K562 (cell line): Measurements from ENCODE around the gene KRTAP10-12. TPM values are rescaled to one million over a fixed set of nuclear protein-coding genes. Genes with fewer than 3 reads are reported as not detected.

Experiments used
- ATAC-seq: fragments of 200-7000 bp; cut with Tn5 transposase; 3 replicates; pipeline ENCODE4 v1.9.1; 2020; ENCODE audit warnings: moderate library complexity
- BruUV-seq: library from RNA; stranded (reverse); fragments of 400-500 nt; replicated peaks from 2 replicates; lab custom pipeline; 2021; lab: Mats Ljungman, UMichigan
- CTCF ChIA-PET: fragments of 300-600 bp; formaldehyde crosslinking; extraction: SDS; loops from one replicate; lab custom pipeline; 2021; ENCODE audit warnings: low intra/inter-chr PET ratio; lab: Yijun Ruan, JAX
- POLR2A ChIA-PET: fragments of 300-600, 350-650 bp; sonication (Branson Sonifier 250); formaldehyde crosslinking; extraction: SDS; loops from one replicate; lab custom pipeline; 2021; ENCODE audit warnings: antibody characterized with exemption, inconsistent platforms; lab: Yijun Ruan, JAX
- DNase-seq, 4 experiments: peaks; one replicate each; pipeline versions ENCODE4 v3.0.0 to v3.0.0-alpha.2; 2011 to 2018; ENCODE audit warnings: low spot score in 3 of 4, mixed read lengths in 3 of 4; ENCODE audit errors: extremely low read depth in 1 of 4
- FAIRE-seq: peaks from 2 replicates; lab custom pipeline; 2011; peaks lifted over from hg19 to GRCh38; lab: Jason Lieb, UNC
- H2AFZ ChIP-seq: 2 replicates; pipeline ENCODE4 v1.6.0; 2011; ENCODE audit warnings: low read depth, low read length, control low read depth, inconsistent platforms
- H3K27ac ChIP-seq: fragments of 200-600 bp; 3 replicates; pipeline ENCODE4 v1.8.0; 2011; ENCODE audit warnings: low read depth, mild to moderate bottlenecking, control low read depth, inconsistent platforms, low read length, moderate library complexity, mixed read lengths; ENCODE audit errors: extremely low read depth
- H3K27me3 ChIP-seq, 2 experiments: fragments of 300-600 bp in 1 of 2; 2 replicates in 1 of 2; 3 replicates in 1 of 2; pipeline versions ENCODE4 v1.6.0 to v1.8.0; 2011; ENCODE audit warnings: inconsistent platforms in 2 of 2, low read length in 2 of 2, mild to moderate bottlenecking in 1 of 2, mixed read lengths in 1 of 2, moderate library complexity in 1 of 2; ENCODE audit not compliant: control insufficient read depth in 2 of 2, insufficient read depth in 2 of 2
- H3K36me3 ChIP-seq: fragments of 300-600 bp; 3 replicates; pipeline ENCODE4 v1.8.0; 2011; ENCODE audit warnings: mild to moderate bottlenecking, low read length, inconsistent platforms; ENCODE audit not compliant: control insufficient read depth, insufficient read depth
- H3K4me1 ChIP-seq, 2 experiments: fragments of 200-600 bp in 1 of 2; replicated peaks in 1 of 2; 2 replicates in 1 of 2; 3 replicates in 1 of 2; pipeline versions ENCODE4 v1.5.1 to v1.8.0; 2011; ENCODE audit warnings: inconsistent platforms in 2 of 2, low read length in 2 of 2, mild to moderate bottlenecking in 1 of 2, mixed read lengths in 1 of 2, moderate library complexity in 1 of 2; ENCODE audit not compliant: control insufficient read depth in 2 of 2, insufficient read depth in 2 of 2
- H3K4me2 ChIP-seq: 2 replicates; pipeline ENCODE4 v1.6.1; 2011; ENCODE audit warnings: low read length, control low read depth, inconsistent platforms, mixed read lengths; ENCODE audit not compliant: insufficient read depth
- H3K4me3 ChIP-seq: fragments of 200-600 bp; sonication (generic), shearing (Covaris generic); 2 replicates; pipeline ENCODE4 v1.5.1; 2016; ENCODE audit warnings: control low read depth, inconsistent platforms
- H3K79me2 ChIP-seq: fragments of 200-600 bp; 3 replicates; pipeline ENCODE4 v1.8.0; 2011; ENCODE audit warnings: low read length, inconsistent platforms; ENCODE audit not compliant: control insufficient read depth, insufficient read depth
- H3K9ac ChIP-seq, 2 experiments: 2 replicates each; pipeline versions ENCODE4 v1.6.0 to v1.6.1; 2011; ENCODE audit warnings: low read depth in 2 of 2, low read length in 2 of 2, control low read depth in 1 of 2, inconsistent platforms in 1 of 2, mild to moderate bottlenecking in 1 of 2, mixed read lengths in 1 of 2; ENCODE audit not compliant: insufficient read depth in 1 of 2
- H3K9me1 ChIP-seq: one replicate; pipeline ENCODE4 v1.6.0; 2011; ENCODE audit warnings: inconsistent platforms, mild to moderate bottlenecking, low read length, moderate library complexity; ENCODE audit not compliant: control insufficient read depth, insufficient read depth
- H3K9me3 ChIP-seq: replicated peaks from 2 replicates; pipeline ENCODE4 v1.5.1; 2011; ENCODE audit warnings: low read depth, low read length, inconsistent platforms; ENCODE audit not compliant: control insufficient read depth, insufficient read depth
- H4K20me1 ChIP-seq: replicated peaks from 2 replicates; pipeline ENCODE4 v1.6.1; 2011; ENCODE audit warnings: low read length, inconsistent platforms, mixed read lengths; ENCODE audit not compliant: control insufficient read depth, insufficient read depth
- BACH1 ChIP-seq: fragments of 200-800 bp; sonication (Bioruptor generic); IDR thresholded peaks from 2 replicates; pipeline ENCODE4 v1.6.1; 2016; ENCODE audit warnings: missing genetic modification characterization, missing compliant biosample characterization
- C11orf30 ChIP-seq: fragments of 450-650 bp; IDR thresholded peaks from 2 replicates; pipeline ENCODE4 v1.6.1; 2016; ENCODE audit warnings: low read depth, mild to moderate bottlenecking
- CHD1 ChIP-seq: fragments of 200-600 bp; sonication (generic); IDR thresholded peaks from one replicate; pipeline ENCODE4 v1.6.1; 2012; ENCODE audit warnings: mild to moderate bottlenecking, moderate library complexity, low read length, inconsistent platforms
- DPF2 ChIP-seq: fragments of 450-650 bp; IDR thresholded peaks from 2 replicates; pipeline ENCODE4 v1.6.1; 2016
- E2F3 ChIP-seq: fragments of 250-450 bp; sonication (Bioruptor Pico); IDR thresholded peaks from 2 replicates; pipeline ENCODE4 v1.4.0; 2020; ENCODE audit warnings: mild to moderate bottlenecking
- ESRRA ChIP-seq: fragments of 450-650 bp; IDR thresholded peaks from 2 replicates; pipeline ENCODE4 v1.6.1; 2014; ENCODE audit warnings: low read depth, mild to moderate bottlenecking, moderate library complexity, borderline replicate concordance
- ETV1 ChIP-seq: fragments of 450-650 bp; conservative IDR thresholded peaks from 2 replicates; pipeline ENCODE4 v1.6.1; 2016; ENCODE audit warnings: missing genetic modification characterization, control low read depth, low read depth, missing compliant biosample characterization
- HNRNPH1 ChIP-seq: fragments of 200-400 bp; formaldehyde crosslinking; optimal IDR thresholded peaks from 2 replicates; pipeline ENCODE3; 2017; ENCODE audit warnings: low read depth, mild to moderate bottlenecking, low read length, moderate library complexity
- MAFF ChIP-seq: IDR thresholded peaks from 2 replicates; pipeline ENCODE4 v1.6.1; 2012; ENCODE audit warnings: low read length, improper control_type of control experiment
- MAFG ChIP-seq: fragments of 450-650 bp; conservative IDR thresholded peaks from 2 replicates; pipeline ENCODE4 v1.6.1; 2016; ENCODE audit warnings: missing genetic modification characterization, missing compliant biosample characterization
- MAFK ChIP-seq: IDR thresholded peaks from 2 replicates; pipeline ENCODE4 v1.6.1; 2011; ENCODE audit warnings: low read length, improper control_type of control experiment
- MCM7 ChIP-seq, 2 experiments: fragments of 450-650 bp; IDR thresholded peaks; 2 replicates each; pipeline ENCODE4 v1.6.1; 2016 to 2018
- MLLT1 ChIP-seq, 2 experiments: fragments of 450-650 bp; IDR thresholded peaks; 2 replicates each; pipeline ENCODE4 v1.6.1; 2016
- NFE2 ChIP-seq: IDR thresholded peaks from 2 replicates; pipeline ENCODE4 v1.6.1; 2014; ENCODE audit warnings: antibody characterized with exemption, low read depth
- TCF3 ChIP-seq: sonication (generic); formaldehyde crosslinking; IDR thresholded peaks from 2 replicates; pipeline ENCODE4 v1.4.0; 2020; ENCODE audit warnings: mild to moderate bottlenecking, missing genetic modification reagents
- YY1 ChIP-seq, 3 experiments: IDR thresholded peaks; 2 replicates each; pipeline ENCODE4 v1.6.1; 2011; ENCODE audit warnings: low read length in 2 of 3, mild to moderate bottlenecking in 2 of 3, moderate library complexity in 2 of 3, borderline replicate concordance in 1 of 3, control low read depth in 1 of 3, low read depth in 1 of 3; ENCODE audit not compliant: insufficient read depth in 3 of 3, insufficient replicate concordance in 2 of 3, control insufficient read depth in 1 of 3, insufficient read length in 1 of 3; ENCODE audit errors: extremely low read depth in 1 of 3
- ZNF232 ChIP-seq: sonication (generic); formaldehyde crosslinking; IDR thresholded peaks from 2 replicates; pipeline ENCODE4 v1.8.0; 2022; ENCODE audit warnings: mild to moderate bottlenecking, missing genetic modification reagents
- ZNF253 ChIP-seq: fragments of 250-450 bp; sonication (Bioruptor Pico); conservative IDR thresholded peaks from 2 replicates; pipeline ENCODE4 v1.6.1; 2021; ENCODE audit warnings: mild to moderate bottlenecking
- ZNF3 ChIP-seq: fragments of 250-450 bp; sonication (Bioruptor Pico); IDR thresholded peaks from 2 replicates; pipeline ENCODE4 v1.5.0; 2021; ENCODE audit warnings: mild to moderate bottlenecking, moderate library complexity
- ZNF436 ChIP-seq: fragments of 250-450, 450-650 bp; sonication (Bioruptor Pico); formaldehyde crosslinking; IDR thresholded peaks from 2 replicates; pipeline ENCODE4 v1.7.0; 2020; ENCODE audit warnings: mild to moderate bottlenecking
- ZNF655 ChIP-seq: fragments of 250-450 bp; sonication (Bioruptor Pico); IDR thresholded peaks from 2 replicates; pipeline ENCODE4 v1.5.0; 2021
- WGBS: fragments of 100-300 bp; shearing (Covaris generic); methylation state at CpG from one replicate; pipeline ENCODE4 v1.1.6; 2016; ENCODE audit warnings: low coverage, mixed read lengths; ENCODE audit not compliant: insufficient coverage; ENCODE audit errors: missing lambda C conversion rate; 5-methylcytosine and 5-hydroxymethylcytosine counted together
- in situ Hi-C: fragments of 300-500 bp; cut with MboI; formaldehyde crosslinking; loops from 4 replicates; pipeline ENCODE4 v1.15.0; 2018; ENCODE audit warnings: inconsistent platforms, mixed read lengths
- intact Hi-C: fragments of 100-400 bp; cut with micrococcal nuclease; formaldehyde crosslinking; loops from 2 replicates; pipeline ENCODE4 v1.14.2; 2022
- polyA plus RNA-seq, 8 experiments: library from polyadenylated mRNA; depleted of rRNA in 4 of 8; stranded (reverse) in 5 of 8; unstranded in 3 of 8; fragments of >200 nt; fragmentation: Nextera tagmentation in 2 of 8; fragmentation: Illumina TruSeq in 1 of 8; extraction: Ambion mirVana in 2 of 8; extraction: Trizol in 1 of 8; gene quantifications; 2 replicates each; pipeline versions ENCODE4 v1.2.1 to v1.2.3, GENCODE V29; 2011 to 2014; ENCODE audit warnings: inconsistent platforms in 1 of 8, missing spikeins in 1 of 8
- total RNA-seq, 7 experiments: library from RNA; depleted of rRNA in 6 of 7; stranded (reverse); fragments of >200 nt in 6 of 7; fragmentation: Illumina TruSeq in 2 of 7; extraction: Trizol in 2 of 7; gene quantifications; 2 replicates each; pipeline versions ENCODE4 v1.2.1 to v1.2.3, GENCODE V29; 2011 to 2021; ENCODE audit warnings: low replicate concordance in 1 of 7

The KRTAP10-12 gene
- total and polyA plus RNA-seq, 9 of the 15 experiments (the other 6 are each of a cell fraction or from before 2014, with no cell fraction given), result not detected

- Histone ChIP-seq H2AFZ (no peak overlapping the region), H4K20me1 (0 out of 2 replicates have a peak, but pooled peaks cover 6% of the 10 kb centered on the region), H3K4me3 (no peak overlapping the region), H3K4me2 (no peak overlapping the region), H3K4me1 (peaks cover 0 to 6% of the 10 kb centered on the region in 2 experiments; a peak in 2 of 5 replicates), H3K36me3 (no peaks in the 10 kb centered on the region), H3K9ac (no peak overlapping the region), H3K27ac (no peak overlapping the region), H3K9me1 (no peaks in the 10 kb centered on the region), H3K79me2 (no peaks in the 10 kb centered on the region), H3K27me3 (peaks cover 14 to 48% of the 10 kb centered on the region in 2 experiments), H3K9me3 (no peaks in the 10 kb centered on the region)
- ATAC-seq, result peak; percentile 69
- no TSS peak for BruUV-seq
- POLR2A ChIA-PET, result interaction anchor here (0.6 to 1.6 kb wide), 4 partner anchors 8 to 318 kb away, joined by 3 to 4 read pairs (median 4); no protein-coding TSS in a partner anchor
- peak in 1 of 4 experiments; percentile 27 for DNase-seq
- in situ Hi-C loops (no loop called here), intact Hi-C loops (no loop called here)
- FAIRE-seq, result peak; percentile 35
- CTCF ChIA-PET, result no interaction called here
- WGBS, result 0% methylated on average over 15 of the region's 15 CpGs
- peak; percentile 60; the same call in 1 of the 2 replicates for TF ChIP-seq MAFK
- no peak for TF ChIP-seq E2F3 (CRISPR knock-in tag)
- no peak for TF ChIP-seq ZNF3 (CRISPR knock-in tag)
- TF ChIP-seq BACH1 (tag), result peak; percentile 89
- peak; percentile 94 for TF ChIP-seq C11orf30
- TF ChIP-seq MLLT1 (IDR thresholded peaks at IDR 0.05), result no peak
- TF ChIP-seq ESRRA, result 0 out of 2 replicates have a peak, but pooled peaks have one; percentile 19
- no peak for TF ChIP-seq ZNF436 (CRISPR knock-in tag)
- TF ChIP-seq YY1 (IDR thresholded peaks at IDR 0.05; ENCODE audit: borderline replicate concordance in 1 of 3, control insufficient read depth in 1 of 3, extremely low read depth in 1 of 3, insufficient read depth in 3 of 3, insufficient read length in 1 of 3, insufficient replicate concordance in 2 of 3, low read depth in 1 of 3, low read length in 2 of 3), result no peak
- TF ChIP-seq ZNF232 (CRISPR knock-in tag), result no peak
- TF ChIP-seq MAFF, result peak; percentile 62; the same call in 1 of the 2 replicates
- no peak for TF ChIP-seq HNRNPH1
- TF ChIP-seq TCF3 (CRISPR knock-in tag), result no peak
- no peak for TF ChIP-seq CHD1
- peak; percentile 71 for TF ChIP-seq NFE2
- TF ChIP-seq ZNF253 (CRISPR knock-in tag), result no peak
- TF ChIP-seq DPF2, result peak; percentile 38; the same call in 1 of the 2 replicates
- no peak for TF ChIP-seq ZNF655 (CRISPR knock-in tag)
- no peak for TF ChIP-seq MCM7 (IDR thresholded peaks at IDR 0.05)
- TF ChIP-seq MAFG (tag), result peak; percentile 94
- 0 out of 2 replicates have a peak, but pooled peaks have one; percentile 30 for TF ChIP-seq ETV1 (tag)
These were observed 14.3 kb upstream of the KRTAP10-12 start for GRCh38 chr21:44682580-44683151.
